ENCODE results near the gene HES1.

- no peak for TF ChIP-seq CTCF (conservative IDR thresholded peaks at IDR 0.05 in 1 of 2, IDR thresholded peaks at IDR 0.05 in 1 of 2; ENCODE audit: extremely low read depth in 1 of 2, insufficient read depth in 1 of 2, low read depth in 1 of 2, low read length in 2 of 2)
- no peak for TF ChIP-seq EZH2 (IDR thresholded peaks at IDR 0.05; ENCODE audit: borderline replicate concordance, low read length)
Measured at GRCh38 chr3:194093842-194094241, 42.1 kb upstream of the HES1 start.
